HG02571 (cell line): ENCODE measurements around the gene P2RX2.

Experiments
- ATAC-seq: cut with Tn5 transposase; IDR thresholded peaks from one replicate; pipeline ENCODE4 v1.9.1; 2021; ENCODE audit warnings: mild to moderate bottlenecking, moderate library complexity; ENCODE audit not compliant: unreplicated experiment

Gene P2RX2

GRCh38 chr12:132619386-132620112, 973 bp downstream of the P2RX2 start:
- ATAC-seq: no peak

- no peak for ATAC-seq
Observed at GRCh38 chr12:132620113-132620898, 1.7 kb downstream of the P2RX2 start.

- no peak for ATAC-seq
Observed at GRCh38 chr12:132620899-132621656, 2.5 kb downstream of the P2RX2 start.

GRCh38 chr12:132621657-132622435, 3.3 kb downstream of the P2RX2 start:
- no peak for ATAC-seq

- ATAC-seq: no peak
Observed at GRCh38 chr12:132622437-132623071, 4.0 kb downstream of the P2RX2 start.

GRCh38 chr12:132623072-132623869, 4.7 kb downstream of the P2RX2 start:
- ATAC-seq: no peak

GRCh38 chr12:132624186-132624855, 5.7 kb downstream of the P2RX2 start:
- no peak for ATAC-seq

- ATAC-seq: no peak
Observed at GRCh38 chr12:132624910-132625630, 6.5 kb downstream of the P2RX2 start.

GRCh38 chr12:132625731-132626430, 7.3 kb downstream of the P2RX2 start:
- no peak for ATAC-seq

GRCh38 chr12:132629330-132629729, 10.8 kb downstream of the P2RX2 start:
- ATAC-seq: no peak

GRCh38 chr12:132630672-132631071, 12.1 kb downstream of the P2RX2 start:
- ATAC-seq: no peak

GRCh38 chr12:132631666-132632065, 13.1 kb downstream of the P2RX2 start:
- ATAC-seq: no peak

- ATAC-seq: no peak
Observed at GRCh38 chr12:132632521-132633228, 14.1 kb downstream of the P2RX2 start.

GRCh38 chr12:132633398-132633797, 14.8 kb downstream of the P2RX2 start:
- ATAC-seq: no peak

- ATAC-seq: no peak
Observed at GRCh38 chr12:132633901-132634300, 15.3 kb downstream of the P2RX2 start.

GRCh38 chr12:132634411-132634990, 15.9 kb downstream of the P2RX2 start:
- ATAC-seq: no peak
